GM19099 (cell line): Measurements from ENCODE around the gene PGAM5.

ENCODE experiments used
- POLR2A ChIP-seq: IDR thresholded peaks from 3 replicates; pipeline ENCODE4 v1.6.1; 2011; ENCODE audit warnings: low read depth; ENCODE audit not compliant: insufficient read length; ENCODE audit errors: extremely low read depth

PGAM5 gene

DNA sequence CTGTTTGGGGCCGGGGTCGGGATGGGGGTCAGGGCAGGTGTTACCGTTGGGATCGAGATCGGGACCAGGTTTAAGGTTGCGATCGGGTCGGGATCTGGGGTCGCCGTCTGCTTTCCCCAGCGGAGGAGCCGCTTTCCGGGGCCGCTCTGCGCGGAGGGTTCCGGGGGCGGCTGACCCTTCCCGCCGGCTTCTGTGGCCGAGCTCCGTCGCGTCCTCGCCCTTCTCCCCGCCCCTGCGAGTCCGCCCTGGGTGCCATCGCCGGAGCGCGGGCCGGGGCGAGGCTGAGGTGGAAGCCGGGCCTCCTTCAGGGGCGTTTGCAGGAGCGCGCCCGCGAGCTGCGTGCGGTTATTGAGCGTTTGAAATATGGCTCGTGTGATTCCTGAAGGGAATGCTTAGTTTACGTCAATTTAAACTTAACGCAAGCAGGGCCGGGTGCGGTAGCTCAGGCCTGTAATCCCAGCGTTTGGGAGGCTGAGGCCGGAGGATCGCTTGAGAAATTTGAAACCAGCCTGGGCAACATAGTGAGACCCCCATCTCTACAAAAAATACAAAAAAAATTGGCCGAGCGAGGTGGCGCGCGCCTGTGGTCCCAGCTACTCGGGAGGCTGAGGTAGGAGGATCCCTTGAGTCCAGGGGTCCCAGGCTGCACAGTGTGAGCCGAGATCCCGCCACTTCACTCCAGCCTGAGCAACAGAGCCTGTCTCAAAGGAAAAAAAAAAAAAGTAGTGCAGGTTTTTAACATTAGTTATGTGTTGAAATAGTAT, 620 bp downstream of the PGAM5 start:
- no peak for TF ChIP-seq POLR2A

DNA sequence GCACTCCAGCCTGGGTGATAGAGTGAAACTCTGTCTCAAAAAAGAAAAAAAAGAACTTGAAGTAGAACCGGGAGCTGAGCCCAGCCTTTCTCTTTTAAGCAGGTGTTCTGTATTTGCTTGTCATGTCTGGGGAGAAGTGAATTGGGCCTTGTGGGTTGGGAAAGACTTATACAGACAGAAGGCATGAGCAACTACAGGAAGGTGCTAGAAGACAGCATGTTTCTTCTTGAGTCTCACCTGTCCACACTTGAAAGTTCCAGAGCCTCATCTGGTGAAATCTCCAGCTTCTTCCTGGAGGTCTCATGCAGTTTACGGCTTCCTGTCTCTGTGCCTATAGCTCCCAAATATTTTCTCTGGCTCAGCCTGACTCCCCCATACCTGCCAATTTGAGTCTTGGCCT, 2.5 kb downstream of the PGAM5 start:
- no peak for TF ChIP-seq POLR2A

DNA sequence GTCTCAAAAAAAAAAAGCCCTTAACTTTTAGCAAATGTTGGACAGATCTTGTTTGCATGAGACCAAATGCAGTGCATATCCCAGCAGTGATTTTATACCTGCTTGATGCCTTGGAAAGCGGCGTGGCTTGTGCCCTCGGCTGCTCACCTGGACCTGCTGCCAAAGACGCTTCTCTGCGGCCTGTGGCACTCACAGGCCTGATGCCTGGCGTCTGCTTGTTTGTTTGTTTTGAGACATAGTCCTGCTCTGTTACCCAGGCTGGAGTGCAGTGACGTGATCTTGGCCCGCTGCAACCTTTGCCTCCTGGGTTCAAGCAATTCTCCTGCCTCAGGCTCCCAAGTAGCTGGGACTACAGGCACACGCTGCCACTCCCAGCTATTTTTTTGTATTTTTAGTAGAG, 5.2 kb downstream of the PGAM5 start:
- no peak for TF ChIP-seq POLR2A

DNA sequence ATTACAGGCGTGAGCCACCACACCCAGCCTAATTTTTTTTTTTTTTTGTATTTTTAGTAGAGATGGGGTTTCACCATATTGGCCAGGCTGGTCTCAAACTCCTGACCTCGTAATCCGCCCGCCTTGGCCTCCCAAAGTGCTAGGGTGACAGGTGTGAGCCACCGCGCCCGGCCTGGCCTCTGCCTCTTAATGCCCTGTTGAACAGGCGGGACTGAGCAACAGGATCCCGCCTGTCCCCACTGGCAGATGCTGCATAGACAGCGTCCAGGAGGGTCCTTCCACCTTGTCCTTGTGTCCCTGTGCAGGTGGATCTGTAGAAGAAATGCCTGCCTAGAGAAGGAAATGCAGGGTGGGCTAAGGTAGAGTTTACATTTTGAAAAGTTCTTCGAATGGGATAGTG, 5.7 kb downstream of the PGAM5 start:
- no peak for TF ChIP-seq POLR2A

DNA sequence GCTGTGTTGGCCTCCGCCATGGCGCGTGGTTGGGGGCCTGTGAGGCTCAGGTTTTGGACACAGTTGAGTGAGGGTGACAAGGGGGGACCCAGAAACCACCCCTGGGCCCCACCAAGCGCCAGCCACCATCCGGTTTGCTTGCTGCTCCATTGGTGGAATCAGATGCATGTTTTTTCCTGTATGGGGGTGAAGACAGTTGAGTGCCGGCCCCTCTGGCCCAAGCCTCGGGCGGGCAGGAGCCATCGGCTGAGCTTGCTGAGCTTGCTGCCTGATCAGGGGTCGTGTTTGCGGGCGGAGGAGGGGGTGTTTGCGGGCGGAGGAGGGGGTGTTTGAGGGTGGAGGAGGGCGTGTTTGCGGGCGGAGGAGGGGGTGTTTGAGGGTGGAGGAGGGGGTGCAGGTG, 6.4 kb downstream of the PGAM5 start:
- no peak for TF ChIP-seq POLR2A

DNA sequence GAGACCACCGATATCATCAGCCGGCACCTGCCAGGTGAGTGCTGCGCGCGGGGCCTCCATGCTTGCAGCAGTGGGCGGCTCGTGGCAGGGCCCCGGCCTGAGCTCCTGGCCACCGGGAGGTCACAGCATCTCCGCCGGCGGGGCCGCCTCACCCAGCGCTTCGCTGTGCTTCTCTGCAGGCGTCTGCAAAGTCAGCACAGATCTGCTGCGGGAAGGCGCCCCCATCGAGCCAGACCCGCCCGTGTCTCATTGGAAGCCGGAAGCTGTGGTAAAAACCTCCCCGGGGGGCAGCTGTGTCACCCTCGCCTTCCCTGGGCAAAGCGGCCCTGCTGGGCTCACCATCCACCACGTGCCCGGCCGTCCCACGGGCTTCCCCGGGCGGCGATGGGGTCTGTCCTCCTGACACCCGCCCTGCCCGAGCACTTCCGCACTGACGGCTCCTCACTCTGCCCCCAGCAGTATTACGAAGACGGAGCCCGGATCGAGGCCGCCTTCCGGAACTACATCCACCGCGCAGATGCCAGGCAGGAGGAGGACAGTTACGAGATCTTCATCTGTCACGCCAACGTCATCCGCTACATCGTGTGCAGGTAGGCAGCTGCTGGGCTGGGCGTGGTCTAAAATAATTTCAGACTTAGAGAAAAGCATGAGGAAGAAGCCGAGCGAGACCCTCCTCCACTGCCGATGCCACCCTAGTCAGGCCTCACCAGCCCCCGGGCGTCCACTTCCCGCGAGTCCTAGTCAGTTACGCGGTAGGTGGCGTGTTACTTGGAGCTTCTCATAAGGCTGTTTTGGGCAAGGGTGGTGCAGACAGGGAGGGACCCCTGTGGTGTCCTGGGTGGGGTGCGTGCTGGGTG, 7.1 kb downstream of the PGAM5 start:
- TF ChIP-seq POLR2A, result no peak

DNA sequence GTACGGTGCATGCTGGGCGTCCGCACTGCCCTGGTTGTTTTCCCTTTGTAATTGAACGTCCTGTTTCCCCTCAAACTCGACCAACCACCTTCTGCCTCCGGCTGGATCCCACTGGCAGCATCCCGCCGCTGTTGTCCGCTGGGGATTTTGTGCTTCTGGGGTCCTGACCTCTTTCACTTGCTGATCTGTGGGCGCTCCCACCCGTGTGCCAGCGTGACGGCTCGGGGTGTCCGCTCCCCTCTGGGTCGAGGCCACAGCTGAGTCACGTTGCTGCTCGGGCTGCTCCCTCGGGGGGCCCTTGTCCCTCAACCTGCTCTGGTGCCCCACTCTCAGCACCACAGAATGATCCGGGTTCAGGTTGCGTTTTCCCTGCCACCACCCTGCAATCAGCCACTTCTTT, 8.0 kb downstream of the PGAM5 start:
- TF ChIP-seq POLR2A, result no peak

DNA sequence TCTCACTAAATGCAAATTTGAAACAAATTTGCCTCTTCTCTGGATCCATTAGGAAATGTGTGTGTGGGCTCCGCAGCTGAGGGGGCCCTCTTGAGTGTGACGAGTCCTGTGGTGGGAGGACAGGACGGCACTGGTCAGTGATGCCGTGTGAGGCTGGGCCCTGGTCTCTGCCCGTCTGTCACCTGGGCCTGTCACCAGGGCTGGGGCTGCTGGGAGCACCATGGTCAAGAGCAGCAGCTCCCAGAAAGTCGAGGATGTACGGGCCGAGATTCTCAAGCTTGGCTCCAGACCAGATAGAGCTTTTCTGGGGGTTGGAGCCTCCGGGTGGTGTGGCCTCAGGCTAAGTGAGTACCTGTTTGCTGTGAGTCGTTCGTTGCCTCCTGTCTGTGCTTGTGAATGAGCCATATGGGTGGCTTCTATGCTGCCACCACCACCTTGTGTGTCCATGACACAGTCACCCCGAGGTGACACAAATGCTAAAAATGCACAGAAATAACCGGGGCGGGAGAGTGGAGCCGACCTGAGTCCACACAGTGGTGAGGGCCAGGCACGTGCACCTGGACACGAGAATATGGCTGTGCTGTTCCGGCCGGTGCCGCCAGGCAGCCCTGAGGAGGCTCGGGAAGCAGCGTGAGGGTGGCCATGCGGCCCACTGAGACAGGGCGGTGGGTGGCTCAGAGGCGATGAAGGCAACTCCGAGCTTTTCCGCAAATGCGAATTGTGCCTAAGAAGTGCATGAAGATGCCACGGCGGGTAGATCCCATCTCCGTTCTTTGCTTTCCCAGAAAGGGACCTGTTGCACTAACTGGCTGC, 8.7 kb downstream of the PGAM5 start:
- TF ChIP-seq POLR2A, result no peak

DNA sequence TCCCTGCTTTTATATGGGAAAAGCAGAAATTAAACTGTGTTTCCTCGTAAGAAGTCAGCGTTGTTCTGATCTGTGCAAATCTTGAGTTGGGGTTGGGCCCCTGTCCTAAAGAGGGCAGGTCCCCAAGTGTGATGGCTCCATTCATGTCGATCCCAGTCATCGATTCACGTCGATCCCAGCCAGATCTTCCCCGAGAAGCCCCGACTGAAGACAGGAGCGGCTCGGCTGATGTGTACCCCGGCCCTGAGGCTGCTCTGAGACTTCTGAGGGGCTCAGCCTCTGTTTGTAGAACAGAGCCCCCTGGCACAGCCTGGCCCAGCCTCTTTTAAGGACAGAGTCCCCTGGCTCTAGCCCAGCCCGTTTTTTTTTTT, 9.3 kb downstream of the PGAM5 start:
- no peak for TF ChIP-seq POLR2A

DNA sequence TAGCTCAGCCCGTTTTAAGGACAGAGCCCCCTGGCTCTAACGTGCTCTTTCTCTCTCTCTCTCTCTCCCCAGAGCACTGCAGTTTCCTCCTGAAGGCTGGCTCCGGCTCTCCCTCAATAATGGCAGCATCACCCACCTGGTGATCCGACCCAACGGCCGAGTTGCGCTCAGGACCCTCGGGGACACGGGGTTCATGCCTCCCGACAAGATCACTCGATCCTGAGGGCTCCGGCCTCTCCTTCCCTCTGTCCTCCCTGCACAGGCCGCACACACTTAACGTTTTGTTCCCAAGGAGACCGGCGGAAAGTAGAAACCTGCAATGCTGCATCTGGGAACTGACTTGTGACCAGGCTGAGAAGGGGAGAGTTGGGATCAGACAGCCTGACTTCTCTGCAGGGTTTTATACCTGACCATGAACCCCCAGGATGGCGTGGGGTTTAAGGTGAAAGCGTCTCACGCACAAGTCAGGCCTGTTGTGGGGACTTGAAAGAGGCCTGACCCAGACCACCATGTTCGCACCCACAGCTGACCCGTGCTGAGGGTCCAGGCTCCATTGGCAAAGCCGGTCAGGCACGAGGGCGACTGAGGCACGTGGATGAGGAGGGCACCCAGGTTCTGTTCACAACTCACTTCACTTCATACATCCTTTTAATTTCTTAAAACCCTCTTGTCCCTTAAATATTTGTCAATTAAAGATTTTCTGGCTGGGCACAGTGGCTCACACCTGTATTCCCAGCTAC, 10.1 kb downstream of the PGAM5 start:
- no peak for TF ChIP-seq POLR2A

DNA sequence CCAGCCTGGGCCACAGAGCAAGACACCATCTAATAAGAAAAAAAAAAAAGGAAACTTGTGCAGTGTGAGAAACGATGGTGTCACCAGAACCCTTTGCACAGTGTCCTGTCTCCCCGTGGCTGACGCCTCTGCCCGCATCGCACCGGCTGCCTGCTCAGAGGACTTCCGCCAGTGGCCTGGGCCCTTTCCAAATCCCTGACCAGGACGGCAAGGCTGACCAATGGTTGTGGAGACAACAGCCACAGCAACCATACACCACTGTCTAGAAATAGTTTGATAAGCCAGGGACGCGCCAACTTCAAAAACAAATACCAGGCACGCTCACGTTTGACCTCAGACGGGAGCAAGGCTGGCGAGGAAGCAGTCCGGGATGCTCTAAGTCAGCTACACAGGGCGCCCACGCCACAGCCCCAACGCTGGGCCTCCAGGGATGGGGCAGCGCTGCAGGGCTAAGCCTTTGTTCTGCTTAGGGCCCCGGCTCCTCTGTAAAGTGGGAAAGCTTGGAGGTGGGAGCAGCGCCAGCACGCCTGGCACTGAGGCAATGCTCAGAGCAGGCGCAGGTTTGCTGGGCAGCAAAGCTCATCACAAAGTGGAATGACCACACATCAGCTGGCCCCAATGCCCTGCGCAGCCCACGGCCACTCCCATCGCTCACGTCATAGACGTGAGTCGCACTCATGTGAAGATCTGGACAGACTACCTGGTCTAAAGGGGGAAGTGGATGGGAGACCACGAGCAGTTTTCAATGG, 12.5 kb downstream of the PGAM5 start:
- no peak for TF ChIP-seq POLR2A

DNA sequence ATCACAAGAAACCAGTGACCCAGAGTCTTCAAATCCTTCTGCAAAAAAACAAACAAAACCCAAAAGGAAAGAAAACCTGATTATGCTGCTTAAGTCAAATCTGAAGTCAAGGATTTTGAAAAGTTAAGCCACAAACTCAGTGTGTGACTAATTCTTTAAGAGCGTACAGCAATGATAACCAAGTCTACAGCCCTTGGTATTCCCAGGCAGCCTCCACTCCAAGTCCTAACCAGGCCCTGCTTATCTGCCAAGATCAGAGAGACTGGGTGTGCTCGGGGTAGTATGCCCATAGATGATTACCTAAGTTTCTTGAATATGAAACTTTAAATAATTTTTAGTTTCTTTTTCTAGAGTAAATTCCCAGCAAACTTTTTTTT, 13.1 kb downstream of the PGAM5 start:
- no peak for TF ChIP-seq POLR2A

DNA sequence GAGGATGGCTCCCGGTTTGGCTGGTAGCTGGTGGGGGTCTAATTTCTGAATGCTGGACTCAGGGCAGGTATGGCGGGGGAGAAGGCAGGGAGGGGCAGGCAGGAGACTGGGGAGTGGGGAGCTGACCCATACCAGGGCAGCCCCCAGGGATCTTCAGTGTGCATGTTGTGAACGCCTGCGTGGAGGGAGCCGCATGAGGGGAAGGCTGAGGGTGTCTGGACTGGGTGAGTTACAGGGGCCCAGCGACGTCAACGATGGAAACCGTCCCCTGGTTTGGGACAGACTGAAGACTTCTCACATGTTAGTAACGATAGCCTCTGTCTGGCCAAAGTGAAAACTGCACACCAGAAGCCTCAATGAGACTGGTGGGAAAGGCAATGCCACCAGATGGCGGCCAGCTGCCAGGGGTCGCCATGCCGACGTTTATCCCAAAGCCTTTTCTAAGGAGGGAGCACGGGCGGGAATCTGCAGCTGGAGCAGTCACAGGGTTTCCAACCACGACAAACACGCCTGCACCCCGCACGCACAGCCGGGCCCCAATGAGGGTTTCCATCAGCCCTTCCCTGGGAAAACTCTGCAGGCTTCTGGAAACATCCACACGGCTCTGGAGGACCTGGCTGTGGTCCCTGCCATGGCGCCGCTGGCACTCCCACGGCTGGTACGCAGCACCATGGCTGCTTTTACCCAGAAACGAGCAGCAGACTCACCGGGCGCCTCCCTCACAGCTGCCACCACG, 14.0 kb downstream of the PGAM5 start:
- no peak for TF ChIP-seq POLR2A
